Liver (tissue), 9 donors: Measurements from ENCODE around the gene PLCB1. TPM values are rescaled to one million over a fixed set of nuclear protein-coding genes. Genes with fewer than 3 reads are reported as not detected.

Source experiments
- DNase-seq: peaks from one replicate; pipeline ENCODE4 v3.0.0-alpha.2; 2017; ENCODE audit warnings: low spot score
- H3K27ac ChIP-seq, 2 donors: one replicate each; pipeline ENCODE4 v1.7.0; 2013; ENCODE audit warnings: inconsistent platforms in 2 of 2, low read length in 2 of 2, control low read depth in 1 of 2, low read depth in 1 of 2, mild to moderate bottlenecking in 1 of 2
- H3K27me3 ChIP-seq, 4 donors: one replicate each; pipeline versions ENCODE4 v1.6.1 to v1.7.0; 2013; ENCODE audit warnings: low read length in 3 of 4, inconsistent platforms in 1 of 4, mild to moderate bottlenecking in 1 of 4, moderate library complexity in 1 of 4; ENCODE audit not compliant: control insufficient read depth in 4 of 4, insufficient read depth in 4 of 4
- H3K36me3 ChIP-seq, 4 donors: one replicate each; pipeline versions ENCODE4 v1.6.1 to v1.7.0; 2013; ENCODE audit warnings: low read length in 3 of 4, mild to moderate bottlenecking in 3 of 4, low read depth in 1 of 4, moderate library complexity in 1 of 4; ENCODE audit not compliant: control insufficient read depth in 4 of 4, insufficient read depth in 3 of 4
- H3K4me1 ChIP-seq, 4 donors: one replicate each; pipeline versions ENCODE4 v1.6.1 to v1.7.0; 2013; ENCODE audit warnings: low read length in 3 of 4, mild to moderate bottlenecking in 3 of 4, moderate library complexity in 1 of 4; ENCODE audit not compliant: control insufficient read depth in 4 of 4, insufficient read depth in 4 of 4
- H3K4me3 ChIP-seq, 3 donors: one replicate each; pipeline versions ENCODE4 v1.6.1 to v1.7.0; 2013; ENCODE audit warnings: low read length in 3 of 3, control low read depth in 1 of 3, low read depth in 1 of 3, mild to moderate bottlenecking in 1 of 3
- H3K9ac ChIP-seq, 2 donors: one replicate each; pipeline ENCODE4 v1.7.0; 2013; ENCODE audit warnings: low read length in 2 of 2, mild to moderate bottlenecking in 2 of 2, moderate library complexity in 2 of 2, control low read depth in 1 of 2, low read depth in 1 of 2
- H3K9me3 ChIP-seq, 4 donors: one replicate each; pipeline versions ENCODE4 v1.6.1 to v1.7.0; 2013; ENCODE audit warnings: low read length in 3 of 4; ENCODE audit not compliant: control insufficient read depth in 4 of 4
- EGR1 ChIP-seq, 2 donors: IDR thresholded peaks; 2 replicates each; pipeline ENCODE4 v1.6.1; 2016 to 2018; ENCODE audit warnings: antibody characterized with exemption in 2 of 2, low read depth in 2 of 2
- FOXA1 ChIP-seq: IDR thresholded peaks from 2 replicates; pipeline ENCODE4 v1.6.1; 2016; ENCODE audit warnings: antibody characterized with exemption
- FOXA2 ChIP-seq: IDR thresholded peaks from 2 replicates; pipeline ENCODE4 v1.6.1; 2016; ENCODE audit warnings: antibody characterized with exemption
- GABPA ChIP-seq, 2 donors: IDR thresholded peaks in 1 of 2; conservative IDR thresholded peaks in 1 of 2; 2 replicates each; pipeline ENCODE4 v1.6.1; 2016; ENCODE audit warnings: antibody characterized with exemption in 2 of 2, mild to moderate bottlenecking in 1 of 2, moderate library complexity in 1 of 2
- HNF4A ChIP-seq, 2 donors: conservative IDR thresholded peaks; 2 replicates each; pipeline ENCODE4 v1.6.1; 2016; ENCODE audit warnings: antibody characterized with exemption in 2 of 2, mild to moderate bottlenecking in 2 of 2
- HNF4G ChIP-seq: IDR thresholded peaks from 2 replicates; pipeline ENCODE4 v1.6.1; 2016; ENCODE audit warnings: antibody characterized with exemption
- SP1 ChIP-seq: IDR thresholded peaks from 2 replicates; pipeline ENCODE4 v1.6.1; 2018; ENCODE audit warnings: antibody characterized with exemption, mild to moderate bottlenecking
- TAF1 ChIP-seq: conservative IDR thresholded peaks from 2 replicates; pipeline ENCODE4 v1.6.1; 2016; ENCODE audit warnings: antibody characterized with exemption, mild to moderate bottlenecking
- YY1 ChIP-seq: IDR thresholded peaks from 2 replicates; pipeline ENCODE4 v1.6.1; 2016; ENCODE audit warnings: antibody characterized with exemption, mild to moderate bottlenecking
- WGBS: extraction: QIAGEN DNeasy Blood & Tissue Kit; methylation state at CpG from one replicate; pipeline ENCODE4 v1.1.7; 2013; 5-methylcytosine and 5-hydroxymethylcytosine counted together
- polyA plus RNA-seq, 2 donors: library from polyadenylated mRNA; stranded (reverse) in 1 of 2; unstranded in 1 of 2; fragments of 200-250 nt in 1 of 2; fragments of >200 nt in 1 of 2; fragmentation: Nextera tagmentation in 1 of 2; extraction: Ambion mirVana in 1 of 2; gene quantifications; one replicate each; pipeline versions ENCODE4 v1.2.1 to v1.2.3, GENCODE V29; 2013 to 2015
- total RNA-seq, 2 donors: library from RNA; depleted of rRNA; stranded (reverse); fragments of >200 nt; gene quantifications; one replicate each; pipeline ENCODE4 v1.2.3, GENCODE V29; 2014
- TF ChIP-seq, protein P1 (sequence below): IDR thresholded peaks from 2 replicates; pipeline ENCODE4 v1.6.1; 2016; ENCODE audit warnings: antibody characterized with exemption, mild to moderate bottlenecking
- TF ChIP-seq, protein P2 (sequence below): IDR thresholded peaks from 2 replicates; pipeline ENCODE4 v1.6.1; 2016; ENCODE audit warnings: antibody characterized with exemption
- TF ChIP-seq, protein P3 (sequence below): fragments of 150-350 bp; IDR thresholded peaks from 2 replicates; pipeline ENCODE4 v1.5.1; 2017; ENCODE audit warnings: improper control_type of control experiment, low read depth, low read length; ENCODE audit not compliant: missing input control
- TF ChIP-seq, protein P4 (sequence below): IDR thresholded peaks from 2 replicates; pipeline ENCODE4 v1.6.1; 2016; ENCODE audit warnings: antibody characterized with exemption
- donor health status: healthy.
- donor health status: healthy.
- donor health status: healthy.
- donor health status: healthy.
- donor health status: healthy.

PLCB1 gene
- total and polyA plus RNA-seq, 4 donors, result 3.7 to 13.5 (median 5.9) TPM

DNA sequence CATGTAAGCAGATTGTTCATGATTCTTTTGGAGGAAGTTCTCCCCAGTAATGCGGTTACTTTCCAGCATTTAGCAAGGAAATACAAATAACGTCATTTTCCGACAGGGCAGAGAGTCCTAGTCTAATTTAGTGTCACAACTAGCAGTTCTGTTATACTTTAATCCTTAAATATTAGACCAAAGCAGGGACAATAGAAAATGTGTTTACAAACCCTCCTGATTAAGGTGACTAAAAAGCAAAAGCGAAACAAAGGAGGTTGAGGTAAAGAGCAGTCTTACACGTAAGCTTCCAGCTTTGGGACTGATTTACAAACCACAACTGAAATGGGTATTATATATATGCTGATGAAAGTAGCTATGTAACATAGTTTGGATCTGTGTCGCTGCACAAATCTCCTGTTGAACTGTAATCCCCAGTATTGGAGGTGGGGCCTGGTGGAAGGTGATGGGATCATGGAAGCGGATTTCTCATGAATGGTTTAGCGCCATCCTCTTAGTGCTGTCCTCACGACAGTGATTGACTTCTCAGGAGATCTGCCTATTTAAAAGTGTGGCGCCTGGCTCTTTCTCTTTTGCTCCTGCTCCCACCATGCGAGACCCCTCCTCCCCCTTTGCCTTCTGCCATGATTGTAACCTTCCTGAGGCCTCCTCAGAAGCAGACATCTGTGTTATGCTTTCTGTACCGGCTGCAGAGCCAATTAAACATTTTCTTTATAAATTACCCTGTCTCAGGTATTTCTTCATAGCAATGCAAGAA lies 81.9 kb downstream of the PLCB1 start (continued):
- TF ChIP-seq, protein P1, sequence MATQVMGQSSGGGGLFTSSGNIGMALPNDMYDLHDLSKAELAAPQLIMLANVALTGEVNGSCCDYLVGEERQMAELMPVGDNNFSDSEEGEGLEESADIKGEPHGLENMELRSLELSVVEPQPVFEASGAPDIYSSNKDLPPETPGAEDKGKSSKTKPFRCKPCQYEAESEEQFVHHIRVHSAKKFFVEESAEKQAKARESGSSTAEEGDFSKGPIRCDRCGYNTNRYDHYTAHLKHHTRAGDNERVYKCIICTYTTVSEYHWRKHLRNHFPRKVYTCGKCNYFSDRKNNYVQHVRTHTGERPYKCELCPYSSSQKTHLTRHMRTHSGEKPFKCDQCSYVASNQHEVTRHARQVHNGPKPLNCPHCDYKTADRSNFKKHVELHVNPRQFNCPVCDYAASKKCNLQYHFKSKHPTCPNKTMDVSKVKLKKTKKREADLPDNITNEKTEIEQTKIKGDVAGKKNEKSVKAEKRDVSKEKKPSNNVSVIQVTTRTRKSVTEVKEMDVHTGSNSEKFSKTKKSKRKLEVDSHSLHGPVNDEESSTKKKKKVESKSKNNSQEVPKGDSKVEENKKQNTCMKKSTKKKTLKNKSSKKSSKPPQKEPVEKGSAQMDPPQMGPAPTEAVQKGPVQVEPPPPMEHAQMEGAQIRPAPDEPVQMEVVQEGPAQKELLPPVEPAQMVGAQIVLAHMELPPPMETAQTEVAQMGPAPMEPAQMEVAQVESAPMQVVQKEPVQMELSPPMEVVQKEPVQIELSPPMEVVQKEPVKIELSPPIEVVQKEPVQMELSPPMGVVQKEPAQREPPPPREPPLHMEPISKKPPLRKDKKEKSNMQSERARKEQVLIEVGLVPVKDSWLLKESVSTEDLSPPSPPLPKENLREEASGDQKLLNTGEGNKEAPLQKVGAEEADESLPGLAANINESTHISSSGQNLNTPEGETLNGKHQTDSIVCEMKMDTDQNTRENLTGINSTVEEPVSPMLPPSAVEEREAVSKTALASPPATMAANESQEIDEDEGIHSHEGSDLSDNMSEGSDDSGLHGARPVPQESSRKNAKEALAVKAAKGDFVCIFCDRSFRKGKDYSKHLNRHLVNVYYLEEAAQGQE, result no peak

DNA sequence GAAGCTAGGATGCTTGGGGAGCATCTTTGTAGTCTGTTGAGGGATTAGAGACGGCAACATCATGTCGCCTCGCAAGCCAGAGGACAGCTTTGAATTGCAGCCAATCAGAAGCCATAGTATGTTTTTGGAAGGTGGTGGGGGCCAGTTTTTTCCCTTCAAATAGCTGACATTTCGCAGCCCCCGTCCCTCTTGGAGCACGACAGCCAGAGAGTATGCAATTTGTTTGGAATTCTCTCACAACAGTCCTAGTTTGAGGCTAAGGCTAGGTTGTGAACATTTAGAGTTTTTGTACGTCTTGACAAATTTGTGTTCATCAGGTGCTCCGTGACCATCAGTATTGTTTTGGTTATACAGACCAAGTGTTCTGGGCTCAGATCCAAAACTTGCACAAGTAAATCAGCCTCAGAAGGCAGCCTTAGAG lies 83.3 kb downstream of the PLCB1 start:
- Histone ChIP-seq H3K4me3 (no peak overlapping the region), H3K27me3 (no peaks in the 10 kb centered on the region), H3K27ac (no peak overlapping the region), H3K9ac (no peak overlapping the region), H3K9me3 (no peaks in the 10 kb centered on the region), H3K36me3 (no peaks in the 10 kb centered on the region), H3K4me1 (peaks cover 0 to 4% (median 0%) of the 10 kb centered on the region in 4 donors)
- DNase-seq, result no peak
- TF ChIP-seq EGR1 (IDR thresholded peaks at IDR 0.05; ENCODE audit: low read depth in 2 of 2) (no peak), FOXA1 (no peak), HNF4G (no peak), YY1 (no peak), GABPA (IDR thresholded peaks at IDR 0.05 in 1 of 2, conservative IDR thresholded peaks at IDR 0.05 in 1 of 2) (no peak), HNF4A (conservative IDR thresholded peaks at IDR 0.05) (no peak), TAF1 (no peak), FOXA2 (no peak), SP1 (no peak)
- TF ChIP-seq, protein P2, sequence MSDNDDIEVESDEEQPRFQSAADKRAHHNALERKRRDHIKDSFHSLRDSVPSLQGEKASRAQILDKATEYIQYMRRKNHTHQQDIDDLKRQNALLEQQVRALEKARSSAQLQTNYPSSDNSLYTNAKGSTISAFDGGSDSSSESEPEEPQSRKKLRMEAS, result no peak
- TF ChIP-seq, protein P1, result no peak
- TF ChIP-seq, protein P3, sequence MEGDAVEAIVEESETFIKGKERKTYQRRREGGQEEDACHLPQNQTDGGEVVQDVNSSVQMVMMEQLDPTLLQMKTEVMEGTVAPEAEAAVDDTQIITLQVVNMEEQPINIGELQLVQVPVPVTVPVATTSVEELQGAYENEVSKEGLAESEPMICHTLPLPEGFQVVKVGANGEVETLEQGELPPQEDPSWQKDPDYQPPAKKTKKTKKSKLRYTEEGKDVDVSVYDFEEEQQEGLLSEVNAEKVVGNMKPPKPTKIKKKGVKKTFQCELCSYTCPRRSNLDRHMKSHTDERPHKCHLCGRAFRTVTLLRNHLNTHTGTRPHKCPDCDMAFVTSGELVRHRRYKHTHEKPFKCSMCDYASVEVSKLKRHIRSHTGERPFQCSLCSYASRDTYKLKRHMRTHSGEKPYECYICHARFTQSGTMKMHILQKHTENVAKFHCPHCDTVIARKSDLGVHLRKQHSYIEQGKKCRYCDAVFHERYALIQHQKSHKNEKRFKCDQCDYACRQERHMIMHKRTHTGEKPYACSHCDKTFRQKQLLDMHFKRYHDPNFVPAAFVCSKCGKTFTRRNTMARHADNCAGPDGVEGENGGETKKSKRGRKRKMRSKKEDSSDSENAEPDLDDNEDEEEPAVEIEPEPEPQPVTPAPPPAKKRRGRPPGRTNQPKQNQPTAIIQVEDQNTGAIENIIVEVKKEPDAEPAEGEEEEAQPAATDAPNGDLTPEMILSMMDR, result no peak
- TF ChIP-seq, protein P4, sequence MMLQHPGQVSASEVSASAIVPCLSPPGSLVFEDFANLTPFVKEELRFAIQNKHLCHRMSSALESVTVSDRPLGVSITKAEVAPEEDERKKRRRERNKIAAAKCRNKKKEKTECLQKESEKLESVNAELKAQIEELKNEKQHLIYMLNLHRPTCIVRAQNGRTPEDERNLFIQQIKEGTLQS, result no peak
- WGBS, result 83% methylated on average over 8 of the region's 8 CpGs
